ENCODE measurements around the gene PRKCI. TPM values are rescaled to one million over a fixed set of nuclear protein-coding genes. Genes with fewer than 3 reads are reported as not detected.
"Not testable (repeated sequence)": the region's sequence is repeated elsewhere in the genome, so short reads cannot be mapped to it uniquely, and the experiment has no call there.

The PRKCI gene
- 20.8 and 21.7 TPM in 2 replicates for total RNA-seq

- intact Hi-C loops (cut with micrococcal nuclease), result loop anchor here (1.0 to 10.0 kb wide), 7 partner anchors 37 to 653 kb away; partner anchors contain the start of genes LRRC34, LRRIQ4, PHC3 and RPL22L1
These were observed at the start of gene PRKCI for GRCh38 chr3:170221924-170222646. TSS of gene PRKCI (plus strand) at chr3:170222424. CDS start at chr3:170222670, 246 bp downstream.

GRCh38 chr3:170178651-170179050, 43.6 kb upstream of the PRKCI start:
- intact Hi-C loops (cut with micrococcal nuclease), result no loop called here

- intact Hi-C loops (cut with micrococcal nuclease), result no loop called here
These were observed 42.8 kb upstream of the PRKCI start for GRCh38 chr3:170179432-170179831.

GRCh38 chr3:170180079-170180907, 41.9 kb upstream of the PRKCI start:
- intact Hi-C loops (cut with micrococcal nuclease), result loop anchor here (1.0 to 2.0 kb wide), 7 partner anchors 143 to 691 kb away; partner anchors contain the start of genes GPR160, LRRC34, LRRIQ4 and RPL22L1

- intact Hi-C loops (cut with micrococcal nuclease), result loop anchor here (1.0 to 2.0 kb wide), 10 partner anchors 41 to 727 kb away; partner anchors contain the start of genes EIF5A2, GPR160, LRRC34 and LRRIQ4
These were observed 41.0 kb upstream of the PRKCI start, which contains the start of gene PHC3 for GRCh38 chr3:170180908-170181885. TSS of gene PHC3 (minus strand) at chr3:170181733. CDS start at chr3:170181715, 18 bp downstream.

- intact Hi-C loops (cut with micrococcal nuclease), result loop anchor here (1.0 kb wide), 3 partner anchors 180 to 623 kb away; no protein-coding TSS in a partner anchor
These were observed 32.6 kb upstream of the PRKCI start for GRCh38 chr3:170189398-170190256.

GRCh38 chr3:170195759-170196158, 26.5 kb upstream of the PRKCI start:
- intact Hi-C loops (cut with micrococcal nuclease), result not testable (repeated sequence)

GRCh38 chr3:170196833-170197232, 25.4 kb upstream of the PRKCI start:
- intact Hi-C loops (cut with micrococcal nuclease), result no loop called here

- intact Hi-C loops (cut with micrococcal nuclease), result no loop called here
These were observed 21.2 kb upstream of the PRKCI start for GRCh38 chr3:170200987-170201386.

GRCh38 chr3:170201527-170201926, 20.7 kb upstream of the PRKCI start:
- intact Hi-C loops (cut with micrococcal nuclease), result no loop called here

- intact Hi-C loops (cut with micrococcal nuclease), result no loop called here
These were observed 18.8 kb upstream of the PRKCI start for GRCh38 chr3:170203457-170203856.

GRCh38 chr3:170204023-170204472, 18.2 kb upstream of the PRKCI start:
- intact Hi-C loops (cut with micrococcal nuclease), result no loop called here

- intact Hi-C loops (cut with micrococcal nuclease), result no loop called here
These were observed 17.7 kb upstream of the PRKCI start for GRCh38 chr3:170204509-170204908.

GRCh38 chr3:170205302-170205701, 16.9 kb upstream of the PRKCI start:
- intact Hi-C loops (cut with micrococcal nuclease), result no loop called here

GRCh38 chr3:170206164-170206762, 16.0 kb upstream of the PRKCI start:
- intact Hi-C loops (cut with micrococcal nuclease), result not testable (repeated sequence)

- intact Hi-C loops (cut with micrococcal nuclease), result no loop called here
These were observed 14.5 kb upstream of the PRKCI start for GRCh38 chr3:170207717-170208116.

GRCh38 chr3:170211668-170212067, 10.6 kb upstream of the PRKCI start:
- intact Hi-C loops (cut with micrococcal nuclease), result no loop called here

GRCh38 chr3:170219850-170220249, 2.4 kb upstream of the PRKCI start:
- intact Hi-C loops (cut with micrococcal nuclease), result loop anchor here (5.0 to 10.0 kb wide), 2 partner anchors 57 to 655 kb away; partner anchors contain the start of gene RPL22L1

- intact Hi-C loops (cut with micrococcal nuclease), result loop anchor here (5.0 to 10.0 kb wide), 2 partner anchors 56 to 654 kb away; partner anchors contain the start of gene RPL22L1
These were observed 1.4 kb upstream of the PRKCI start for GRCh38 chr3:170220871-170221270.
